HG02938 (cell line): ENCODE measurements around the gene COQ3.

Experiments
- ATAC-seq: cut with Tn5 transposase; IDR thresholded peaks from one replicate; pipeline ENCODE4 v1.9.1; 2021; ENCODE audit warnings: mild to moderate bottlenecking, moderate library complexity; ENCODE audit not compliant: unreplicated experiment

COQ3 gene

GRCh38 chr6:99334526-99335127 lies 59.4 kb downstream of the COQ3 start:
- ATAC-seq: peak; percentile 29

DNA sequence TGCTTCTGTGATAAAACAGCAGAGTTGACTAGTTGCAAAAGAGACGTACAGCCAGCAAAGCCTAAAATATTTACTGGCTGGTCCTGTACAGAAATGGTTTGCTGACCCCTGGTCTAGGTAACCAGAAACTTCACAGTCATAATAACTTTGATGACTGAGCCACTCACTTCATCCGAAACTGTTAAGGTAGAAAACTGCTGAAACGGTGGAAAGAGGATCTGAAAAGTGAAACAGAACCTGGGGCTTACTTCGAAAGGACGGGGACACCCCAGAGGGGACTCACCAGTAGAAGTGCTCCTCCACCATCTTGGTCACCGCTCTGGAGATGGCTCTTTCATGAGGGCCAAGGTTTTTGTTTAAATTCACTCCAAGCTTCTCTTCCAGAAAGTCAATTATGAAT lies 60.9 kb downstream of the COQ3 start:
- ATAC-seq: peak; percentile 92

- no peak for ATAC-seq
Measured at GRCh38 chr6:99331531-99331930, 62.5 kb downstream of the COQ3 start.

DNA sequence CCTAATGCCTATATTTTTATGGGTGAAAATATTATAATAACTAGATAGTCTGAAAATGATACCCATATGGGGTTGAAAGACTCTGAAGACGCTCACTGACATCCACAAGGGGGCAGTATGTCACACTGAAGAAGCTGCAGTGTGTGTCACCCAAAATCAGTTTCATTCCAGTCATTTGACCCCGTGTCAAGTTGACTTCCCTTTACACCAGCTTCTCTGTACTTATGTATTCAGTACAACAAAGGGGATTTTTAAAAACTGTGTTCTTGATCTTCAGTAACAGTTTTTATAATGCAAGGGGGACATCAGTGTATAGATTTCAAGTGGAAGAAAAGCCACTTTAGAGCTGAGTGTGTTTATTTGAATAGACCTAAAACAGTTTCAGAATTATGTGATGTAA lies 63.8 kb downstream of the COQ3 start:
- peak; percentile 69 for ATAC-seq

DNA sequence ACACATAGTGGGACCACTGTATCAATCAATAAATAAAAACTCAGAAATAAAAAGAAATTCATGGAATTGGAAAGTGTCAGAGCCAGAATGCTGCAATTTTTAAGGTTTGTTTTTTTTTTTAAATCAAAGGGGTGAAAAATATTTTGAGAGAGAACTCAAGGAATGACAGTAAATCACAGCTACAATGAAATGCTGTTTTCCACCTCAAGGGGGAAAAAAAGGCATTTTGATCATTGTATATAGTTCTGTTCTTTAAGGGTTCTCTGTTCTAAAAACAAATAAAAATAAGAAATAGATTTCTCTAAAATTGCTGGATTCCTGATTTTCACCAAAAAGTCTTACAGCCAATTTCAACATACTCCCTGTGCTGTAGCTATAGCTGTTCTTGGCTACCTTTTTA lies 69.0 kb downstream of the COQ3 start:
- no peak for ATAC-seq
